HG03045 (cell line): ENCODE data around the gene EEF1AKMT1.

Experiments
- ATAC-seq: cut with Tn5 transposase; IDR thresholded peaks from one replicate; pipeline ENCODE4 v1.9.1; 2021; ENCODE audit warnings: mild to moderate bottlenecking, moderate library complexity; ENCODE audit not compliant: unreplicated experiment

Gene EEF1AKMT1

DNA sequence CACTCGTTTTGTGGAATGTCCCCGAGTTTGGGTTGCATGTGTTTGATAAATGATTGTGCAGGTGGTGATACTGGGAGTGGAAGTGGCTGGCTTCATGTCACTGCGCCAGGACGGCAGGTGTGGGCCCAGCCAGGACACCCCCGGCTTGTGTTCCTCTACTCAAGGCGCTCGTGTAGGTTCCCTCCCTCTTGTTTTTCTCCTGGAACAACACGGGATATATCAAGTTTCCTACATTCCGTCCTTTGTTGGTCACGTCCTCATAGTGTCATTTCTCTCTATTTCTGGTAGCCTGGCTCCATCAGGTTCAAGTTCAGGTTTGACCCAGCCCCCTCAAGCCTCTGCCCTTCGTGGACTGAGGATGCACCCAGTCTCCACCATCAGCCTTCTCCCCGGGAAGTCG lies 54.0 kb downstream of the EEF1AKMT1 start:
- no peak for ATAC-seq

DNA sequence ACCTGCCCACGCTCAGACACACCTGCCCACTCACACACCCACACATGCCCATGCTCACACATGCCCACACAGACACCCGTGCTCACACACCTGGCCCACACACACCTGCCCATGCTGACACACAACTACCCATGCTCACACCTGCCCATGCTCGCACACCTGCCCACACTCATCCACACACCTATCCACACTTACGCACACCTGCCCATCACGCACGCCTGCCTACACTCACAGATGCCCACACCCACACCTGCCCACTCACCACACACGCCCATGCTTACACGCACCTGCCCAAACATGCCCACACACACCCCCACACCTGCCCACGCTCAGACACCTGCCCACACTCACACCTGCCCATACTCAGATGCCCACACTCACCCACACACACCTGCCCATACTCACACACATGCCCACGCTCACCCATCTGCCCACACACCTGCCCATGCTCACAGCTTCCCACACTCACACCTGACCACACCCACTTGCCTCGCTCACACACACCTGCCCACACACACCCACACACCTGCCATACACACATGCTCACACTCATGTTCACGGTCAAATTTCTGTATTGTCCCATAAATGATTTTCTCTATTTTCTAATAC lies 54.7 kb downstream of the EEF1AKMT1 start:
- no peak for ATAC-seq

DNA sequence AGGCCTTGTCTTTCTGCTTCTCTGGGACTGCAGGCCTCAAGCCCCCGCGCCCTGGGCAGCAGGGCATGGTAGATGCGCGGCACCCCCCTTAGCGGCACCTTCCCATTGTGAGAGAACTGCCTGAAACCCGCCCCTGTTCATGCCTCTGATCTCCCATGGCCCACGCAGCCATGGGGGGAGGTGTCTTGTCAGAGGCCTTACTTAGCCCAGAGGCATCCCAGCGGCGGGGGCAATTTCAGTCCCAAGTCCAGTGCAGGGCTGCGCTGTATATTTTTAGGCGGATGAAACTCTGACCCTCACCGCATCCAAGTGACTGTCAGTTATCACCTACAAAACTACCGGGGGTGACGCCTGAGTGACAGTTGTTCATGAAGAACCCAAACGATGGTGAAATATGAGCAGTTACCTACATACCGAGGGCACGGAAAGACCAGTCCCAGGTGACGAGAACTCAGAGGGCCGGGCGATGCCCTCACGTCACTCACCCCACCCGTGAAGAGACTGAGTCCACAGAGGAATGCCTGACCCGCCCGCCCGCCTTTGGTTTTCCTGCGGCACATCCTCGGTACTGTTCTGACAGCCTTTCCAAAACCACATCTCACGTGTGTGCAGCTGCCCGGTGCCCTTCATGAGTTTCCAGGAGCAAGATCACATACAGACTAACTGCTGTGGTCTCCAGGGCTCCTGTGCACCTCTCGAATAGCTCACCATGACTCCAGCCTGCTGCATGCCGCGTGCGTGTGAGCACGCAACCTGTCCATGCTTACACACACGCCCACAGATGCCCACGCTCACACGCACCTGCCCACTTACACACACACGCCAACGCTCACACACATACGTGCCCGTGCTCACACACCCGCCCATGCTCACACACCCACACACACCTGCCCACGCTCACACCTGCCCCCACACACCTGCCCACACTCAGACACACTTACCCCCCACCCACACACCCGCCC lies 55.9 kb downstream of the EEF1AKMT1 start:
- ATAC-seq = no peak

DNA sequence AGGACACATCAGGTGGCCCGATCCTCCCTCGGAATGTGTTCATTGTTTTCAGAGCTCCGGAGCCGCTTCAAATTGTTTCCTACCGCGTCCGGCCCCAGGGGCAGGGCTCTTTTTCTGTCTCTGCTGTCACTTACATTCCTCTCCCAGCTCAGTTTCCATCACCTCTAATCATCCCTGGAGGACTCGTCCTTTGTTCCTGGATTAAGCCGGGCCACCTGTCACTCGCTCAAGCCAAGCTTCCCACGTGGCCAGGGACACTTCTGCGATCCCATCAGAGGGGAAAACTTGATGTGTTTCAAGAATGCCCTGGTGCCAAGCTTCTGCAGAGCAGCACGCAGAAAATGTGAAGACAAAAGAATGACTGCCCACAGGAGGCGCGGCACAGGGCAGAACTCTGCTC lies 56.8 kb downstream of the EEF1AKMT1 start:
- ATAC-seq = no peak

DNA sequence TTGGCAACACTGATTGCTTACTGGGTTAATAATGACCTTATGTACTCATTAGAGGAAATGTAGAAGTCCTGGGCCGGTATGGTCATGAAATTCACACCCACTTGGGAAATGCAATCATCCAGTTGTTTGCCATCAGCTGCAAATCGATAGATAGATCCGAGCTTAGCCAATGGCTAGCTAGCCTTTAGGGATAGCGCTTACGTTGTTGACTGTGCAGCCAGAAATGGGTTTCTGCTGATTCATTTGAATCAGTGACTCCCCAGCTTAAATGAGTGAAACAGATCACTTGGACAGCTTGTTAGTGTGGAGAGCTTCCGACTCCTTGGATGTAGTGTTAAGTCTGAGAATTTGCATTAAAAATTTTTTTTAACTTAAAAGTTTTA lies 58.4 kb downstream of the EEF1AKMT1 start:
- no peak for ATAC-seq

DNA sequence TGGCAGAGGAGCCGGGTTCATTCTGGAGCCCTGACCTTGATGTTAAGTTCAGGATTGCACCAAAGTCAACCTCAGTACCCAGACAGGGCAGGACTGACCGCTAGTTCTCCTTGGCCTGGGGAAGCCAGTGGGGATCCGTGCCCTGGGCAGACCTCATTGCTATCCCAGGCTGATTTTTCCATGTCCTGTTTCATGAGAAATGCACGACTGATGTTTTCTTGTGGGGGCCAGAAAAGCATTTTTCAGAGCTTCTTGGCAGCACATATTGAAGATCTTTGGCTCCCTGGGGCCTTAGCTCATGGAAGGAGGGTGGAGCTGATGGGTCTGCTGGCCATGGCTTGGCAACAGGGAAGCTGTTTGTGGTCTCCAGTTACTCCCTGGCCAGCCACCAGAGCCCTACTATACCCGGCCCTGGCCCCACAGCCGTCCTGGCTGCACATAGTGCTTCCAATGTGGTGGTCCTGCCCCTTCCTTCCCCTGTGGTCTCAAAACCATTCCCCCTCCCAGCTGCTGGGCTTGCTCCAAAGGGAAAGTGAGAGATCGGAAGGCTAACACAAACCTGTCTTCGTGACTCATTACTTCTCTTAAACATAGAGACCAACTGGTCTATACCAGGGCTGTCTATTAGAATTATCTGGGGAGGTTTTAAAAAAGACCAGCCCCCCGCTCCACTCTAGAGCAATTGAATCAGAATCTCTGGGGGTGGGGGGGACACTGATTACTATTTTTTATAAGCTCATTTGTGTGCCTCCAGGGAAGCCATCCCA lies 59.0 kb downstream of the EEF1AKMT1 start:
- ATAC-seq = no peak

DNA sequence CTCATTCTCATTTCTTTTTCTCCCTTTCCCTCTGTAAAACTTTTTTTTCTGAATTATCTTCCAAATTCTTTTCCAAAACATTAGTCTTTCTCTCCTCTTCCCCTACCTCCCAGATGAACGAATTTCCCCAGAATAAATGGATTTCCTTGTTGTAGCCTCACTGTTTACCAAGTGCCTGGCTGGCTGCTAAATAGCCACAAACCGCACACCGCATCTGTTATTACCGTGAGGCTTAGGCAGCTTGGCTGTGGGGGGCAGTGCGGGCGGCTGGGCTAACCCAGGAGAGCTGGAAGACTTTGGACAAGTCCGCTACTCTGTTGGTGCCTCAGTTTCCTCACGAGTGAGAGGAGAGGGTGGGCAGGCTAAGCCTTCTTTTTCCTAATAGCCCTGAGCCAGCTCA lies 59.6 kb downstream of the EEF1AKMT1 start:
- ATAC-seq = no peak

DNA sequence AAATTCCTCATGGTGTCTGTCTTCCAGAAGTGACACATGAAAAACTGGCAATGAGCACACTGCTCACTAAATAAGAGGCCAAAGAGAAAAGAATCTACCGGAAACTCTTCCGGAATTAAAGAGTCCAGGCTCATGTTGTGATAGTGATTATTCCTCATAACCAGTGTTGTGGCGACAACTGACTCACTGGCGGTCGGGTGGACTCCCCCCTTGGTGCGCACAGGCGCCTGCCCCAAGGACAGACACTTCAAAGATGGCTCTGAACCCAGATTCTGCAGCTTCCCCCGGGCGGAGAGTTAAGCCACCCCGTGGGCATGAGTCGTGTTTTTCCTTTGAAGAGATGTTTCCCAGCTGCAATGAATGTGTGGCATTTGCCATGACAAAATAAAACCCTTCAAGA lies 60.0 kb downstream of the EEF1AKMT1 start:
- ATAC-seq = no peak

DNA sequence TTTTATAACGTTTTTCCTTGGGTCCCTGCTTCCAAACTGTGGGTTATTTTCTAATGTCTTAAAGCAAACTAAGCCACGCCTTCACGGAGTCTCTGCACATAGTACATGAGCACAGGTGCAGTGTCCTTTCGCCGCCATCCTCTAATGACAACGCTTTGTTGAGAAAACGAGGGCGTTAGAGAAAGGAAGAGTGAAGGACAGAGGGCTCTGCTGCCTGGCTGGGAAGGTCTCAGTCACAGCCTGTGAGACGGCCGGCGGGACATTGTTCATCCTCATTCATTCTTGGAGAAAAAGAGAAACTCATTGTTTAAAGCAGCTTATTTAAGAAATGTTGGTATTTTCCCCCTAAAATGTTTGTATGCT lies 60.8 kb downstream of the EEF1AKMT1 start:
- no peak for ATAC-seq

DNA sequence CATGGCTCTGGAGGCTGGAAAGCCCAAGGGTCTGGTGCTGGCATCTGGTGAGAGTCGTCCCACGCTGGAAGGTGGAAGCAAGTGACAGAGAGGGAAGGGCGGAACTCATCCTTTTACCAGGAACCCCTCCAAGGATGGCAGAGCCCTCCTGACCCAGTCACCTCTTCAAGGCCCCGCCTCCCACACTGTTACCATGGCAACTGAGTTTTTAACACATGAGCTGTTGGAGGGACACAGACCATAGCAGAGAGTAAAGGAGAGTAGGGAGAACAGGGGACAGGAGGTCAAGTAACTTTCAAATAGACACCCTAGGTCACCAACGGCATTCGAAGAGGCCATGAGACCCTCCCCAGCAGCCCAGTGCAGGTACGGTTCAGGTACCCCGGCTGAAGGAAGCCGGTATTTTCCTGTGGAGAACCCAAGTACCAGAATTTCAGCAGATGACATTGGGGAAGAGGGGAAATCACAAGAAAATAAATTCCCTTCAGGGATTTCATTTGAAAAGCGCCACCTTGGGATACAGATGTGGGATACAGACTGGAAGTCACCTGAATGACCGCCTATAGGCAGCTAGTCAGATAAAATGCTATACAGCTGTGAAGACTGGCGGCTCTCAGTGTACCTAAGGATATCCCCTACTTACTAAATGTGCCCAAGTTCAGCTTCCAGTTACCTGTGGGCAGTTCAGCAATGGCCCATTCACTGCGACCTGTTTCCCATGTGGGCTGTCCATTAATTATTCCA lies 62.3 kb downstream of the EEF1AKMT1 start:
- no peak for ATAC-seq

DNA sequence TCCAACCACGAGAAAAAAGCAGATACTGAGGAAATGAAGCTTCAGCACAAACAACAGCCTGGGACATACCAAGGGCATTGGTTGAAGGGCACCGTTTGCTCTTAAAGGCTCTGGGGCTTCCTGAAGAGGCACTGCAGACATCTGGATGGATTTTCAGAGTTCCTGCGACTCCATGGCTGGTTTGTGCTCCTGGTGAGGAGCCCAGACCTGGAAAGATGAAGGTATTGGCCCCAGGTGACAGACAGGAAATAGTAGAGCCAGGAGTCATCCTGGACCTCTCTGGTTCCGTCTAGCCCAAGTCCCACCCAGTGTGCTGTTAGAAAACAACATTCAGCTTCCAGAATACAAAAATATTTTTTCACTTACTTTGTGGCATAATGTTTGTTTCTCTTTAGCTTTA lies 64.0 kb downstream of the EEF1AKMT1 start:
- ATAC-seq = no peak

DNA sequence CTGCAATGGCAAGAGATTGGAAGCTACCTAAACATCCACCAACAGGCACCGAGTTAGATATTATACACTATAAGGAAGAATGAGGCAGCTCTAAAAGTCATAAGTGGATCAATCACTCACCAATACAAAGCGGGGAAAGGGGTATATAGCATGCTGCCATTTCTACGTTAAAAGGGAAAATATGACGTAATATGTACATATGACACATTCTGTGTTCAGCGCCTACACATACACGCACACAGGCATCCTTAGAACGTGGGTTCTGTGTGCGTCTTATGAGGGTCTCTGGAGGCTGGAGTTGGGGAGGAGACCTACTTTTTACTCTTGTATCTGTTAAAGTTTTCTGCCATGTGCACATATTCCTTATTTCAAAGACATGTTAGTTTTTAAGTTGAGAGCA lies 64.4 kb downstream of the EEF1AKMT1 start:
- no peak for ATAC-seq

DNA sequence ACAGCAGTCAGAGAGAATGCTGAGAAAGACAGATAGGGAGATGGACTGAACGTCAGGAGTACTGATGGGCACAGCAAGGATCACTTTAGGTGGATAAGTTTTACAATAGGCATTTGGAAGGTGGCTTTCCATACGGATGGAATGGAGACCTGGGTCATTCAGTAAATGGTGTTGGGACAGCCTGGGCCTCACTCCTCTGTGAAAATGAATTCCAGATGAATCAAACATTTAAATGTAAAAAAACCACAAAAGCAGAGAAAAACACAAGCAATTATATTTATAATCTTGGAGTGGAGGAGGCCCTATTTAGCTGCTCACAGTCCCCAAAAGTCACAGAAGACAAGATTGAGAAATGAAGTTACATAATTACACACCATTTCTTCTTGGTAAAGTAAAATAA lies 65.5 kb downstream of the EEF1AKMT1 start:
- ATAC-seq = no peak

DNA sequence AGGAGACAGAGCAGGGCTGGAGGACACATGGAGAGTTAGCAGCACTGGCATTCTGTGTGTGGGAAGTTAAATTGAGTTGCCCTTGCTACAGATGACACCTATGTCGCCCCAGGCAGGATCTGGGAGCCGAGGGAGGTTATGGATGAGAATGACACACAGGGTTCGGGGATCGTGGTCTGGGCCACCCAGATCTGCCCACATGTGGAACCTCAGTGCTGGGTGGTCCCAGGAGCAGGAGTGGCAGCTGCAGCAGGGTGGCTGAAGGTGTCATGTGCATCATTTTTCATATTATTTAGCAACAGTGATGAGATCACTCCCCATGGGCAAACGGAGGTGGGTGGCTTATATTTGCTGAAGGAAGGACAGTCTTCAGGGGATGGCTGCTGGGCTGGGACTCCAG lies 67.1 kb downstream of the EEF1AKMT1 start:
- ATAC-seq = no peak

DNA sequence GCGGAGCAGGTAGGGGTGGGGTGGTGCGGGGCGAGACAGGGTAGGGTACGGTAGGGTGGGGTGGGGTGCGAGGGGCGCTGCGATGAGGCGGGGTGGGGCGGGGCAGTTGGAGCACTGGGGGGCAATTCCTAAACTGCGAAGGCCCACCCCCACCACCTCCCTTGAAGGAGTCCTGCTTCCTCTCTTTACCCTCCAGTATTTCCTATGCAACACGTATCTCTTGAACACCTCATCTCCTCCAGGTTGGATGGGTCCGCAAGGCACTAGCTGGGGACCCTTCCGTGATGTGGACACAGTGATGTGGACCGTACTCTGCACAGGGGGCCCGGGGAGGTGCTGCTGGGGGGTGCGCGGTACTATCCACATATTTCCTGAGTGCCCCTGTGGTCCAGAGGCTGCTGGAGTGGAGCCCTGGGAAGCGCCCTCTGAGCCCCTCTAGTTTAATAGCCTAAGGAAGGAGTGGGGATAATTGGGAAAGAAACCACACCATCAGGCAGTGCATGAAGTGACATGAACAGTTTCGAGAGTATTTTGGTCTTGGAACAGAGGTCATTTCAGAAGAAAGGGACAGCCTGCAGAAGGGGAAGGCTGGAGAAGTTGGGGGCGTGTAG lies 69.2 kb downstream of the EEF1AKMT1 start:
- no peak for ATAC-seq

DNA sequence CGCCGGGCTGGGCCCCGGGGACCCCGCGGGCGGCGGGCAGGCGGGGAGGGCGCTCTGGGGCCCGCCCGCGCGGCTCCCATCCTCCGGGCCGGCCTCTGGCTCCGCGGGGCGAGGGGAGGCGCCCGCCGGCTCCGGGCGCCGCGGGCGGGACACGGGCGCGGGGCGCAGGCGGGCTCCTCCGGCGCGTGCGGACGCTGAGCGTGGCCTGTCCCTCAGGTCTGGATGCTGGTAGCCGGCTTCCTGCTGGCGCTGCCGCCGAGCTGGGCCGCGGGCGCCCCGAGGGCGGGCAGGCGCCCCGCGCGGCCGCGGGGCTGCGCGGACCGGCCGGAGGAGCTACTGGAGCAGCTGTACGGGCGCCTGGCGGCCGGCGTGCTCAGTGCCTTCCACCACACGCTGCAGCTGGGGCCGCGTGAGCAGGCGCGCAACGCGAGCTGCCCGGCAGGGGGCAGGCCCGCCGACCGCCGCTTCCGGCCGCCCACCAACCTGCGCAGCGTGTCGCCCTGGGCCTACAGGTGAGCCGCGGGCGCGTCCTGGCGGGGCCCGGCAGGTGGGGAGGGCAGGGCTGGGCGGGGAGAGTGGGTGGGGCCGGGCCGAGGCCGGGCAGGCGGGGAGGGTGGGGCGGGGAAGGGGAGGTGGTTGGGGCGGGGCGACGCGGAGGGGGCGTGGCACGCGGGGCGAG lies 69.8 kb downstream of the EEF1AKMT1 start:
- ATAC-seq = peak; percentile 89

DNA sequence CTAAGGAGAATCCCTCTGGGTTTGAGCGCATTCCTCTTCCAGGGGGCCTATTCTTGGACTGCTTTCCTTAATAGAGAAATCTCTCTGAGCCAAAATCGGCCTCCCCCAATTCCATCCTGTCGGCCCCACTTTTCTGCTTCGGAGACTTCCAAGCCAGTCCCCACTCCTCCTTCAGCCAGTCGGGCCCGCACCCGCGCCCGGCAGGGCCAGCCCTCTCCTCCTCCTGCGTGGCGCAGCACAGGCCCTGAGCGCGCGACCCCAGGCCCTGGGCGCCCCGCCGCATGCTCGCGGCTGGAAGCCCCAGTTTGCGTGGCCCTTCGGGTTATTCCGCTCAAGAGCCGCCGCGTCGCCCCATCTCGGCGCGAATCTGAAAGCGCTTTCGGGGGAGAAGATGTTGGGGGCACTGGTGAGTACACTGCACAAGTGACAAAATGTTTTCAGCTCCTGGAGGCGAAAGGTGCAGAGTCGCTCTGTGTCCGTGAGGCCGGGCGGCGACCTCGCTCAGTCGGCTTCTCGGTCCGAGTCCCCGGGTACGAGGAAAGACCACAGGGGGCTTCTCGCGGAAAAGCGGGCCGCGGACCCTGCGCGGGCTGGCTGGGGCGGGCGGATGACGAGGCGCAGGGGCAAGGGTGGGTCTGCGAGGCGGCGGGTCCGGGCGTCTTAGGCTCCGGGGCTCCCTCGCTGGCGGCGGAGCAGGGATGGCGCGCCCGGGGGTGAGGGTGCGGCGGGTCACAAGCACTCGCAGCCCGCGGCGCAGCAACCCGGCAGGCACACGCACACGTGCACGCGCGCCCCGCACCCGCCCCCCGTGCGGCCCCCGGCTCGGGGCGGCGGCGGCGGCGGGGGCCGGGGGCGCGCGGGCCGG lies 70.6 kb downstream of the EEF1AKMT1 start, which contains the start of gene IL17D:
Gene IL17D (plus strand): TSS at position 785 of the 865 bp plus-strand sequence. CDS start 303 bp downstream, outside the sequence.
- peak; percentile 34 for ATAC-seq

DNA sequence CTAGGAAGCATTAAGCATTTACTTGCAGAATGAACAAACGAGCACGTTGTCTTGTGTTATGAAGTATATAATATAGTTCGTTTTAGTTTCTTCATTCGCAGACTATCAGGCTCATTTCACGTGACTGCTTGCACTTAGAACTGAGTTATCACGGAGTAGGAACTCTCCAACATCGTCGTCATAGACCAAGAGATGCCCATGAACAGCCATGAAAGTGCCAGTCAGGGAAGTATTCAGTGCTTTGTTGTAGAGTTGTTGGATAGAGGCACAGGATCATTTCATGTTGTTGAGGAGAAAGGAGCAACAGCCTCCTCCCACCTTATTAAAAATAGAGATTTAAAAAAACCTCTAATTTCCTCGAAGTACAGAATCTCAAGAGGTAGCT lies 71.2 kb downstream of the EEF1AKMT1 start:
- ATAC-seq = no peak

DNA sequence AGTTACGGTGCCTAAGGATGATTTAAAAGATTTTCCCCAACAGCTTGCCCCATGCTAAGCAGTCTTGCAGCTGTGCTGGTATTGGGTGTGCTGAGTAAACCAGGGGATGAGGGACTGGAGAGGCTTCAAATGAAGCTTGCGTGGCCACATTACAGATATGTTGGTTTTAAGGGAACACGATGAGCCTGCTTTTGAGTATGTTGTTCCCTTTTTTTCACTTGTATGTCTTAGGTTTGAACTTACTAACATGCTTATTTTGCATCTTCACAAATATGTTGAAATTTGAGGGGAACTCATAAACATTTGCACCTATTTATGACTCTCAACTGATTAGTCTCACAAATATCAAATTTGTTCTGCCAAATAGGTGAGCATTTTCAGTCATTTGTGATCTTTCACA lies 72.3 kb downstream of the EEF1AKMT1 start:
- no peak for ATAC-seq
